NCI-H510A (cell line): ENCODE results near the gene SLC13A3.

Experiments used
- DNase-seq: peaks from one replicate; lab custom pipeline; 2025; lab: John Stamatoyannopoulos, UW

SLC13A3 gene, protein sequence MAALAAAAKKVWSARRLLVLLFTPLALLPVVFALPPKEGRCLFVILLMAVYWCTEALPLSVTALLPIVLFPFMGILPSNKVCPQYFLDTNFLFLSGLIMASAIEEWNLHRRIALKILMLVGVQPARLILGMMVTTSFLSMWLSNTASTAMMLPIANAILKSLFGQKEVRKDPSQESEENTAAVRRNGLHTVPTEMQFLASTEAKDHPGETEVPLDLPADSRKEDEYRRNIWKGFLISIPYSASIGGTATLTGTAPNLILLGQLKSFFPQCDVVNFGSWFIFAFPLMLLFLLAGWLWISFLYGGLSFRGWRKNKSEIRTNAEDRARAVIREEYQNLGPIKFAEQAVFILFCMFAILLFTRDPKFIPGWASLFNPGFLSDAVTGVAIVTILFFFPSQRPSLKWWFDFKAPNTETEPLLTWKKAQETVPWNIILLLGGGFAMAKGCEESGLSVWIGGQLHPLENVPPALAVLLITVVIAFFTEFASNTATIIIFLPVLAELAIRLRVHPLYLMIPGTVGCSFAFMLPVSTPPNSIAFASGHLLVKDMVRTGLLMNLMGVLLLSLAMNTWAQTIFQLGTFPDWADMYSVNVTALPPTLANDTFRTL

DNA sequence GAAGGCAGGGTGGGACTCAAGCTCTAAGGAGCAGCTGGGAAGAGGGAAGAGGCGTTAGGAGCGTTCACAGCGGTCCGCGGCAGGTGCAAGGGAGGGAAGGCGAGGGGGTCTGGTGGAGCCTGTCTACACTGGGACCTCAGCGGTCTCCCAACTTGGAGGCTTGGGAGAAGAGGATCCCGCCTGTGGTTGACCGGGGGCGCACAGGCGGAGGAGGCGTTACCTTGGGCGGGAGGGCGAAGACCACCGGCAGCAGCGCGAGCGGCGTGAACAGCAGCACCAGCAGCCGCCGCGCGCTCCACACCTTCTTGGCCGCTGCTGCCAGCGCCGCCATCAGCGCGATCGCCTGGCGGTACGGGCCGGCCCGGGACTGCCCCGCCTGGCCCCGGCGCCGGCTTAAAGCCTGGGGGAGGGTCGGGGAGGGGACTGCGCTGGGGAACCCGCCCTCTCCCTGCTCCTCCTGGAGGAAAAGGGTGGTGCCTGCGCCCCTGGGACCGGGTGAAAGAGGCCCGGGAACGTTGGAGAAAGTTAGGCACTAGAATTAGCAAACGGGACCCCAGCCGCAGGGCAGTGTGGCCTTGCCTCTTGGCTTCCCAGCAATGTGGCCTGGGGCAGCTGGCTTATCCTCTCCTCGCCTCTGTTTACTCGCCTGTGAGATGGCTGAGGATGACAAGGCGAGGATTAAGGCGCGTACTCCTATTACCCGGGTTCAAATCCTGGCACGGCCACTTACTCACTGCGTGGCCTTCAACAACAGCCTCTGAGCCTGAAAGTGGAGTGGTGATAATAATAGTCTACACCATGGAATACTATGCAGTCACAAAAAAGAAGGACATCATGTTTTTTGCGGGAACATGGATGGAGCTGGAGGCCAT is at the start of gene SLC13A3:
SLC13A3 (minus strand) TSS at position 369 of the 872 bp plus-strand sequence; CDS start at position 331, 38 bp downstream.
- no peak for DNase-seq

DNA sequence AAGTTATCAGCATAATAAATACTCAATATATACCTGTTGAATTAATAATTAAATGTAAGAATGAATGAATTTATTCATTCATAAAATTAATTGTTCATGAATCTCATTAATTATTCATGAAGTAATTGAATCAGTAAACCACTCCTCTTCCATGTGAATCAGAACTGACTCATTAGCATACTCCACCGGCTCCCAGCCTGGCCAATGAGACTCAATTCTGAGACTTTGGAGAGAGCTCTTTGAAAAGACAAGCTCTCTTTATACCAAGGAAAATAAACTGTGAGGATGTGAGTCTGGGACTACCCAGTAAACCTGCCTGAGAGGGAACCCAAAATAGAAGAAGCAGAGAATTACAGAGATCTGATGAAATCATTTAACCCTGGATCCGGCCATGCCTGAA is 49.8 kb upstream of the SLC13A3 start:
- no peak for DNase-seq

DNA sequence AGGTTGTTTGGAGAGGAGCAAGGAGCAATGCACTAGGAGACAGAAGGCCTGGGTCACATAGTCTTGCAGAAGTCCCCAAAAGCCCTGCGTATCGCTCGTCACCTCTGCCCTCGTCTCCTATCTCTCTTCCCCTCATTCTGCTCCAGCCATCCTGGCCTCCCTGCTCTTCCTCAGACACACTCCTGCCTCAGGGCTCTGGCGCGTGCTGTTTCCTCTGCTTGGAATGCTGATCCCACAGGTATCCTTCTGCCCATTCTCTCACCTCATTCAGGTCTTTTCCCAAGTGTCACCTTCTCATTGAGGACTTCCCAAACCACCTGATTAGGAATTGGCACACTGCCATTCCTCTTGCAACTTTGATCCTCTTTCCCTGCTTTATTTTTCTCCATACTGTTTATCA is 49.2 kb upstream of the SLC13A3 start:
- DNase-seq = no peak

DNA sequence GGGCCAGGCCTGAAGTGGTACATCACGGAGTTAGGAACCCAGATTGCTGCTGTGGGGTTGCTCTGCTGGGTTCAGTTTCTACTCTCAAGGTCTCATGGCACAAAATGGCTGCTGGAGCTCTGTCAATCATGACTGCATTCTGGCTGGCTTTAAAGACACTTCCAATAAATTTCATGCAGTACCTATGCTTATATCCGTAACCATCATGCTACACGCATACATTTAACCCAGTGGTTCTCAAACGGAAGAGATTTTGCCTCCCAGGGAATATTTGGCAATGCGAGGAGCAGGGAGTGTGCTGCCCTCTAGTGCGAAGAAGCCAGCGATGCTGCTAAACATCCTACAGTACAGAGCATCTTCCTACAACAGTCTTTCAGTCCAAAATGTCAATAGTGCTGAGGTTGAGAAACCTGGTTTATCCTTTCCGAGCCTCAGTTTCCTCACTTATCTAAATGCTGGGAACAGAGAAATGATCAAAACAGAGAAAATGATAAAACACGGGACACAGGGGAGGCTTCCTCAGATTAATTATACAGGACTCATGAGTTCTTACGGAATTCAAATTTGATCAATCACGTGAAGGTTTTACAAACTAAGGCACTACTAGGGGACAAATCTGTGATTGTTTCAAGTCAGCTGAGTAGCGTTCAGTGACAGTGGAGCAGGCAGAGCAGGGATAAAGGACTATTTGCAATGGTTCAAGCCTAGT is 48.5 kb upstream of the SLC13A3 start:
- no peak for DNase-seq

DNA sequence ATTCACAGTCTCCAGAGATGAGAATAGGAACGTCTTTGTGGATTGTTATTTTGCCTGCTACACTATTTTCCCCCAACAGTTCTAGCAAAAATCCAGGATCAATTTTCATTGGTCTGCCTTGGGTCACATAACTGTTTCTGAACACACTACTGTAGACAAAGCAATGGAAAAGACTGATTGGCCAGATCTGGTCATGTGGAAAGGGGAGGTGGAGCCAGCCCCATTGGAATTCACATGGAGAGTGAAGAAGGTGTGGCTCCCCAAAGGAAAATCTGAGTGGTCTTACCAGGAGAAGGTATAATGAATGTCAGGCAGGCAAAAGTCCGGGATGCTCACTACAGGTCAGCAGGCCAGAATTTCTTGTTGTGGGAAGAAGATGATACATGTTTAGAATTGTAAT is 47.5 kb upstream of the SLC13A3 start:
- DNase-seq = no peak

DNA sequence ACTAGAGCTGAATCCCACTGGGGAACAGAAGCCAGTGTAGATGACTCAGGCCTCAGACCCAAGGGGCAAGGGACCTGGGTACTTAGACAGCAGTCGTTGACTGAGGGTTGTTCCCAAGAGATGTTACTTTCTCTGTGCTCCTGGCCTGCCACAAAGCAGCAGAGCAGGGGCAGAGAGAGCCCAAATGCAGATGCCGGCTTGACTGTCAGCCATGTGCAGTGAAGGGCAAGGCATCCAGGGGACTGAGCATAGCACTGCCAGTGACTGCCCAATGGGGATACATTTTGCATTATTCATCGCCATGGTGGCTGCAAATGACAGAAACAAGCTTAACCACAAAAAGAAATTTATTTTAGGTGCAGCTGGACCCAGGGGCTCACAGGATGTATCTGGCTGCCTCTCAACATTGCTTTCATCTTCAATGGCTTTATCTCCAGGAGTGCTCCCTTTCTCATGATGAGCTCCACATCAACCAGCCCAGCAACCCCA is 45.6 kb upstream of the SLC13A3 start:
- DNase-seq = no peak

DNA sequence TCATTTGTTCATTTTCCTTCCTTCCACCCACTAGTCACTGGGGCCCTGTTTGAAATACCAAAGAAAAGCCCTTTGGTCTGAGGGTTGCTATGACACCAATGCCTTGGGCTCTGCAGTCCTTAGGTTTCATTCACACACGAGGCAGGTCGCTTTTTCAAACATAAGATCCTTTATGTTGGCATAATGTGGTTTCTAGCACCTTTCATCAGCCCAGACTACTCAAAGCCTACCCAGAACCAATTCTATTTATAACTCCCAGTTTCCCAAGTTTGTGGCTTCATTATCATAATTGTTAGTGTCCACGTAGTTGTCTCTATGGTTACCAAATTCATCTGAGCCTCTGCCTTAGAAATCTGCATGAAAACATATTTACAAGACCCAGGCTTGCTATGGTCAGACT is 44.6 kb upstream of the SLC13A3 start:
- DNase-seq = no peak

DNA sequence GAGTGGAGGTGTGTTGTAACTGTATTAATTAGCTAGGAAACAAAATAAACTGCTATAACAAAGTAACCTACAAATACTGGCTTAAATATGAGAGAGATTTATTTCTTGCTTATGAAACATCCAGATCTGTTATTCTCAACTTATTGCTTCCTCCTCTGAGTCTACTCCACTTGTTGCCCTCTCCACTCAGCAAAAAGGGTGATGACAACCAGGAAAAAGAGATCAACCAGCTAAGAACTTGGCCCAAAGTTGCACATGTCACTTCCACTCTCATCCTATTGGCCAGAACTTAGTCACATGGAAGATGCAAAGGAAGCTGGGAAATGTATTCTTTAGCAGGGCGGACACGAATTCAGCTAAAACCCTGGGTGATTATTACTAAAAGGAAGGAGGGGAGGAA is 43.2 kb upstream of the SLC13A3 start:
- no peak for DNase-seq

DNA sequence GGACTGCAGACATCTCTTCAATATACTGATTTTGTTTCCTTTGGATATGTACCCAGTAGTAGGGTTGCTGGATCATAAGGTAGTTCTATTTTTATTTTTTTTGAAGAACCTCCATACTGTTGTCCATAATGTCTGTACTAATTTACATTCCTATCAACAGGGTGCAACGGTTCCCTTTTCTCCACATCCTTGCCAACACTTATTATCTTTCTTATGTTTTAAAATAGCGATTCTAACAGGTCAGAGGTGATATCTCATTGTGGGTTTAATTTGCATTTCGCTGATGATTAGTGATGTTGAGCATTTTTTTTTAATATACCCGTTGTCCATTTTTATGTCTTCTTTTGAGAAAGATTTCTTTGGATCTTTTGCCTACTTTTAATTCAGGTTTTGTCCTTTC is 39.9 kb upstream of the SLC13A3 start:
- DNase-seq = no peak

DNA sequence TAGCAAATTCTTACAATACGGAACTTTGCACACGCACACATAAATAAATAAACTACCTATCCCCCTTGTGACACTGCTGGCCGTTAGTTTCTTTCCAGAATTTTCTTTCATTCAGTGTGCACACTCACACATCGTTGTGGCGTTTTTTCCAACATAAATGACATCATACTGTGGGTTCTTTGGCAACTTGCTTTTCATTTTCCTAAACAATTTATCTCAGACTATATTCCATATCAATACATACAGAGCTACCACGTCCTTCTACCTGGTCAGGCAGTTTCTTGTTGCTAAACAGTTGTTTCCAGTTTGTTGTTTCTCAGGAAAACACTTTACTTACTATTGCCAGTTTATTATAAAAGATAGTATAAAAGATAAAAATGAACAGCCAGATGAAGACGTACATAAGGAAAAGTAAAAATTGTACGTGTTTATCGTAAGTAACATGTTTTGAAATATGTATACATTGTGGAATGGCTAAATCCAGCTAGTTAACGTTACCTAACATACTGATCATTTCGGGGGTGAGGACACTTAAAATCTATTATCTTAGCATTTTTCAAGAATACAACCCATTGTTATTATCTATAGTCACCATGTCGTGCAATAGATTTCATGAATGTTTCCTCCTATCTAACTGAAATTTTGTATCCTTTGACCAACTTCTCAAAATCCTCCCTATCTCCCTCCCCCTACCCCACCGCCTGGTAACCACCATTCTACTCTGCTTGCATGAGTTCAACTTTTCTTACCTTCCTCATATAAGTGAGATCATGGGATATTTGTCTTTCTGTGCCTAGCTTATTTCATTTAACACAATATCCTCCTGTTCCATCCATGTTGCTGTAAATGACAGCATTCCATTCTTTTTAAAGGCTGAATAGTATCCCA is 39.2 kb upstream of the SLC13A3 start:
- no peak for DNase-seq

DNA sequence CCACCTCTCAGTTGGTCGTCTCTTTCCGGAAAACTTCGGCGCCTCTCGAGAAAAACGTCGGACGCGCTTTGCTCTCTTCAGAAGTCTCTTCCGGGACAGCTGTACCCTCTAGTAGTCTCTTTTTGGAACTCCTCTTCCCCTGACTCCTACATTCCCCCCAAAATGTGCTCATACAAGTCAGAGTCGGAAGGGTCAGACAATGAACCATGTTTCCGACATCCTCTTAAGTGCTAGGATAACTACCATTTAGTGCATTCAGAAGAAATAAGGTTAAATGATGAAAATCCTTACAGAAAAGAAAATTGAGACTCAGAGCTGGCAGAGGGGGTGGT is 38.5 kb upstream of the SLC13A3 start:
- no peak for DNase-seq

DNA sequence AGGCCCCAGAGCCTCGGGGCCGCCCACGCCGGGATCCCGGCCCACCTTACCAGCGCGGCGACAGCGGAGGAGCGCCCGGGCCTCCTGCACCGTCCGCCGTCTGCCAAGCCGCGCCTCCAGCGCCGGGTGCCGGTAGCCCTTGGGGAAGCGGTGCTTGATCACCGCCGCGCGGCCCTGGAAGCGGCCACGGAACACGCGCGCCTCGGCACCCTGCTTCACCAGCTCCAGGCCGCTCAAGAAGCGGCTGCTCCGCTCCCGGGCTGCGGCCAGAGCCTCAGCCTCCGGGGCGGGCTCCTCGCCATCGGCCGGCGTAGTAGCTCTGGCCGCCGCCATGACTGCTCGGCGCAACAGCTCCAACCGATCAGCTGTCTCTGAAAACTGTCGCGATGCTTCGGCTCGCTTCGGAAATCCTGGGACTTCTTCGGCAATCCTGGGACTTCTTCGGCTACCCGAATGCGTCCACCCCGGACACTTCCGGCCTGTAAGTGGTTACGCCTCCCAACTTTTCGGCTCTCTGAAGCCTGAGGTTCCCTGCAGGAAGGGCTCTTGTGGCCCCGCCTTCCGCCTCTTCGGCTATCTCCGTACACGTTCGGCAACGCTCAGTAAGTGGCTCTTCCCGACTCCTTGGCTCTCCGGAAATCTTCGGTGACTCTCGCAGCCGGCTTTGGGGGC is 38.0 kb upstream of the SLC13A3 start, which contains the start of gene TP53RK:
TP53RK (minus strand) TSS at position 363 of the 672 bp plus-strand sequence; CDS start at position 333, 30 bp downstream.
- peak; percentile 77 for DNase-seq

DNA sequence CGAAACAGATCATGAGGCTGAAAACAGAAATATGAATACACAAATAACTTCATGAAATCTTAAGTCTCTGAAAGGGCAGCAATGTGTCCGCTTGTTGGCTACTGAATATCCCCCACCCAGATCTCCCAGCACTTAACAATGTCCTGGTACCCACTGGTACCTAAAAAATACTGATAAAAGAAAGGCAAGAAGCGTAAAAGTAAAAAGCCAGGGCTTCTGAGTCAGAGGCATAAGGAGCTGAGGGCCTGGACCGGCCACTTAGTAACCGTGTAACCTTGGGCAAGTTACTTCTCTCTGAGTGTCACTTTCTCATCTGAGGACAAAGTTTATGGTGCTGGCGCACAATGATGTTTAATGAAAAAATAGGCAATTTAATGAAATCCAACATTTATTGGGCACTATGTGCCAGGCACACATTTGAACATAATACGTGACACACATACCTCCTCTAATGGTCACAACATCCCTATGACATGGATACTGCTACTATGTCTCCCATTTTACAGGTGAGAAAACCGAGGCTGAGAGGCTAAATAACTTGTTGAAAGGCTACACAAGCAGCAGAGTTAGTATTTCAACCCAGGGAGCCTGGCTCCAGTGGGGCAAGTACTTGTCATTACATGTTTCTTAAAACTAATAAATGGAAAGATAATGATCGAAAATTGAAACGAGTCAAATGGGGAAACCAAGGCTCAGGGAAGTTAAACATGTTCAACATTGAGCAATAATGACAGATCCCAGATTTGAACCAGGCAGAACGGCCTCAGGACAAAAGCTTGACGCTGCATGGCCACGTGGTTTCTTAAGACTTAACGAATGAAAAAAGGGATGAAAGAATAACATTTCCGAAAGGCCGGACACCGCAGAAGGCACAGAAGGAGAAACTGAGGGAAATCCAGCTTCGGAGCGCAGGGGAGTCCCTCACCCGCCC is 37.2 kb upstream of the SLC13A3 start:
- DNase-seq = no peak

DNA sequence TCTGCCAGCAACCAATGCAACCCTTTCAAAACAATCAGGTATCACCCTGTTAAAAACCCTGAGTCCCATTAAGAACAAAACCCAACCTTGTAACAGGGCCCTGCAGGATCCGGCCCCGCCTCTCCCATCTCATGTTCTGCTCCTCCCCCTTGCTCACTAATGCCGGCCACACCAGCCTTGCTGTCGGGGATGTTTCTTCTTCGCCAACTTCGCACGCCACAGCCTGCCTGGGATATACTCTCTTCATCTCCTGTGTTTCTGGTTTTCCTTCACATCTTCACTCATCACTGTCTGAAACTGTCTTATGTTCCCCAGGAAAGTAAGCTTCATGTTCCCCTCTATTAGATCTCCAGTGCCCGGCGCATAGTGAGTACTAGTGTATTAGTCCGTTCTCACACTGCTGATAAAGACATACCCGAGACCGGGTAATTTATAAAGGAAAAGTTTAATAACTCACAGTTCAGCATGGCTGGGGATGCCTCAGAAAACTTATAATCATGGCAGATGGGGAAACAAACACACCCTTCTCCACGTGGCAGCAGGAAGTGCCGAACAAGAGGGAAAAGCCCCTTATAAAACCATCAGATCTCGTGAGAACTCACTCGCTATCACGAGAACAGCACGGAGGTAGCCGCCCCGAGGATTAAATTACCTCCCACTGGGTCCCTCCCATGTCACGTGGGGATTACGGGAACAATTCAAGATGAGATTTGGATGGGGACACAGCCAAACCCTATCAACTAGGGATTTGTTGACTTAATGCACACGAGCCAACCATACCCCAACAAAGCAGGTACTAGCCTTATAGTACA is 32.9 kb upstream of the SLC13A3 start:
- peak; percentile 79 for DNase-seq

DNA sequence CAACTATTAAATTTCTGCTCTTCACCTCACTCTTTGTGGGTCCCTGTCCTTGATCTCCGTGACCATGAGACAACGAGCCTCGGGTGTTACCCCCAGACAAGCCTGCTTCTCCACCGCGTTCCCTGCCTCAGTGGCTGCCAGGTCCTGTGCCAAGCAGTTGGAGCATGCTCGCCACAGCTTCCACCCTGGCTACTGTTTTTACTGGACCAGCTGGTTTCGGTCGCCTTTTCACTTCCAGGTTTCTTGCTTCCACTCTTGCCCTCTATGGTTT is 32.3 kb upstream of the SLC13A3 start:
- DNase-seq = no peak

DNA sequence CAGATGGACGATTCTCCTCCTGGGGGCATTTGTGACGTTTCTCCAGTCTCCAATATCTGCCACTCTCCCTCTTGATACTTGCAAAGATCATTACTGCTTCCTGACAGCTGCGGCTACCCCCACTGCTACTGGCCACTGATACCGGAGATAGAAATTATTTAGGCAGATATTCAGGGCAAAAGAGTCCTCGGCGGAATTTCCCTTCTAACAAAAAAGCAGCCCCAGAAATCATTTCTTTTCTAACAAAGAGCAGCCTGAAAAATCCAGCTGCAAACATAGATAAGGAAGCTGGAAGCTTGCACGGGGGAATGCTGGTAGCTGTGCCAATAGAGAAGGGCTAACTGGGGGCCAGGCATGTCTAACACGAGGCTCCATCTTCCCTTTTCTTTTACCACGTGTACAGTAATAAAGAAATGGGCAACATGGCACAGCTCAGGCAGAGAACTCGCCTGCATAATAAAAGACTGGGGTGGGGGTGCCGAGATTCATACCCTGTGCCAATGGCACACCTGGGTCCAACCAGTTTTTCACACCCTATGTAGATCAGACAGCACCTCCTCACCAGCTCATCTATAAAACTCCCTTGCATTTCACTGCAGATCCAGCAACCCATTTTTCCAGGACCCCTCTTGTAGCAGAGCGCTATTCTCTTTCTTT is 31.9 kb upstream of the SLC13A3 start:
- DNase-seq = no peak

DNA sequence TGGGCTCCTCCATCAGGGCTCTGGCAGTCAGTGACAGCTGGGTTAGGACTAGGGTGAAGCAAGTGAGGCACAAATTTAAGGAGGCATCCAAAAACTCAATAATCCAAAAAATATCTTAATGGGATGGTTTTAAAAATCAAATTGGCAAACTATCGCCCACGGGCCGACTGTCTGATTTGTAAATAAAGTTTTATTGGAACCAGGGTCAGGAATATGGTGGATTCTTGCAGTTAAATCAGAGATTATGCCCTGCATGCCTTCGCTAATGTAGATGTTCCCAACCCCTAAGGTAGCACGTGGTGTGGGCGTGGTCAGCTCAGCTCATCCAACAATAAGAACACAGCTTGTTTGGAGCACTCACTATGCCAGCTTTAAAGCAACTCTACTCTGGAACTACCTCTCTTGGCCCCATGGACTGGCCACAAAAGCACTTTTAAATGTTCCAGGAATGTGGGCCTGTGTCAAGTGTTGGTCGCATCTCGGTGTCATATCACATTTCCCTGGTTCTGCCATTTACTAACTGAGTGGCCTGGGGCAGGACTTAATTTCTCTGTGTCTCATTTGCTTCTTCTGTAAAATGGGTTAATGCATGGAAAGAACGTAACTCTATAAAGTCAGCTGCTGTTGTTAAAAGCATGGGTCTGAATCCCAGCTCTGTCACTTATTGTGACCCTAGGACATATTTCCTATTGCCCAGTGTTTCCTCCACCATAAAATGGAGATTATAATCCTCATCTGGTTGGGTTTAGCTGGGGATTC is 31.0 kb upstream of the SLC13A3 start:
- DNase-seq = no peak
